Colonic mucosa (tissue), 4 donors: ENCODE measurements around the gene EP300. TPM values are rescaled to one million over a fixed set of nuclear protein-coding genes. Genes with fewer than 3 reads are reported as not detected.

Source experiments
- DNase-seq: peaks from one replicate; pipeline ENCODE4 v3.0.0-alpha.2; 2020
- H3K27ac ChIP-seq: fragments of 200-600 bp; one replicate; pipeline ENCODE4 v1.8.0; 2021
- H3K27me3 ChIP-seq: fragments of 200-600 bp; one replicate; pipeline ENCODE4 v1.8.0; 2021
- H3K36me3 ChIP-seq: fragments of 200-600 bp; one replicate; pipeline ENCODE4 v1.8.0; 2021
- H3K4me1 ChIP-seq: fragments of 200-600 bp; one replicate; pipeline ENCODE4 v1.8.0; 2021; ENCODE audit warnings: mild to moderate bottlenecking
- H3K4me3 ChIP-seq: fragments of 200-600 bp; one replicate; pipeline ENCODE4 v1.8.0; 2021
- H3K9ac ChIP-seq, 2 donors: one replicate each; pipeline ENCODE4 v1.7.0; 2013; ENCODE audit warnings: control low read depth in 2 of 2, low read depth in 2 of 2, low read length in 2 of 2
- H3K9me3 ChIP-seq: fragments of 200-600 bp; one replicate; pipeline ENCODE4 v1.8.0; 2021
- intact Hi-C: fragments of 100-400 bp; cut with DNase I; formaldehyde crosslinking; loops from one replicate; pipeline ENCODE4 v1.14.1; 2022
- total RNA-seq, 2 donors: library from RNA; stranded (reverse); fragmentation: NEBNext Ultra II Directional in 1 of 2; extraction: Animal tissue kit (Norgen Biotek cat#: 25700) in 1 of 2; gene quantifications; one replicate each; pipeline ENCODE4 v1.2.1, GENCODE V29; 2021
- TF ChIP-seq, protein P1 (sequence below): fragments of 200-600 bp; IDR thresholded peaks from one replicate; pipeline ENCODE4 v1.8.0; 2022; ENCODE audit warnings: antibody characterized with exemption, mild to moderate bottlenecking
- donor health status: healthy.
- donor health status: DM: no; HTN: no; CAD: no.
- donor health status: DM: no; HTN: no; CAD: no.

EP300 gene
- total RNA-seq, 2 donors from 2014 or later, result 59.5 to 65.7 TPM

DNA sequence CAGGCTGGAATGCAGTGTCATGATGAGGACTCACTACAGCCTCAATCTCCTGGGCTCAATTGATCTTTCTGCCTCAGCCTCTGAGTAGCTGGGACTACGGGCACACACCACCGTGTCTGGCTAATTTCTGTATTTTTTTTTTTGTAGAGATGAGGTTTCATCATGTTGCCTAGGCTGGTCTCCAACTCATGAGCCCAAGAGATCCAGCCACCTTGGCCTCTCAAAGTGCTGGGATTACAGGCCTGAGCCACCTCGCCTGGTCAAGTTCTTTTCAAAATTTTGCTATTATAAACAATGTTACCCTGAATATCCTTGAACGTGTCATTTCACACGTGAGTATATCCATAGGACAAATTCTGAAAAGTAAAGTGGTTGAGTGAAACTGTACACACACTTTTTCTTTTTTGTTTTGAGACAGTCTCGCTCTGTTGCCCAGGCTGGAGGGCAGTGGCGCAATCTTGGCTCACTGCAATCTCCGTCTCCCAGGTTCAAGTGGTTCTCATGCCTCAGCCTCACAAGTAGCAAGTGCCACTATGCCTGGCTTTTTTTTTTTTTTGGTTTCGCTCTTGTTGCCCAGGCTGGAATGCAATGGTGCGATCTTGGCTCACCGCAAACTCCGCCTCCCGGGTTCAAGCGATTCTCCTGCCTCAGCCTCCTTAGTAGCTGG, 21.6 kb upstream of the EP300 start:
- intact Hi-C loops, result no loop called here
- no peaks in the 10 kb centered on the region for H3K27me3 ChIP-seq
- H3K9me3 ChIP-seq, result no peaks in the 10 kb centered on the region
- no peak overlapping the region for H3K4me3 ChIP-seq
- H3K4me1 ChIP-seq, result no peaks in the 10 kb centered on the region
- no peaks in the 10 kb centered on the region for H3K36me3 ChIP-seq
- H3K27ac ChIP-seq, result no peak overlapping the region
- TF ChIP-seq, protein P1, sequence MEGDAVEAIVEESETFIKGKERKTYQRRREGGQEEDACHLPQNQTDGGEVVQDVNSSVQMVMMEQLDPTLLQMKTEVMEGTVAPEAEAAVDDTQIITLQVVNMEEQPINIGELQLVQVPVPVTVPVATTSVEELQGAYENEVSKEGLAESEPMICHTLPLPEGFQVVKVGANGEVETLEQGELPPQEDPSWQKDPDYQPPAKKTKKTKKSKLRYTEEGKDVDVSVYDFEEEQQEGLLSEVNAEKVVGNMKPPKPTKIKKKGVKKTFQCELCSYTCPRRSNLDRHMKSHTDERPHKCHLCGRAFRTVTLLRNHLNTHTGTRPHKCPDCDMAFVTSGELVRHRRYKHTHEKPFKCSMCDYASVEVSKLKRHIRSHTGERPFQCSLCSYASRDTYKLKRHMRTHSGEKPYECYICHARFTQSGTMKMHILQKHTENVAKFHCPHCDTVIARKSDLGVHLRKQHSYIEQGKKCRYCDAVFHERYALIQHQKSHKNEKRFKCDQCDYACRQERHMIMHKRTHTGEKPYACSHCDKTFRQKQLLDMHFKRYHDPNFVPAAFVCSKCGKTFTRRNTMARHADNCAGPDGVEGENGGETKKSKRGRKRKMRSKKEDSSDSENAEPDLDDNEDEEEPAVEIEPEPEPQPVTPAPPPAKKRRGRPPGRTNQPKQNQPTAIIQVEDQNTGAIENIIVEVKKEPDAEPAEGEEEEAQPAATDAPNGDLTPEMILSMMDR, result no peak
- no peak overlapping the region for H3K9ac ChIP-seq
- no peak for DNase-seq

DNA sequence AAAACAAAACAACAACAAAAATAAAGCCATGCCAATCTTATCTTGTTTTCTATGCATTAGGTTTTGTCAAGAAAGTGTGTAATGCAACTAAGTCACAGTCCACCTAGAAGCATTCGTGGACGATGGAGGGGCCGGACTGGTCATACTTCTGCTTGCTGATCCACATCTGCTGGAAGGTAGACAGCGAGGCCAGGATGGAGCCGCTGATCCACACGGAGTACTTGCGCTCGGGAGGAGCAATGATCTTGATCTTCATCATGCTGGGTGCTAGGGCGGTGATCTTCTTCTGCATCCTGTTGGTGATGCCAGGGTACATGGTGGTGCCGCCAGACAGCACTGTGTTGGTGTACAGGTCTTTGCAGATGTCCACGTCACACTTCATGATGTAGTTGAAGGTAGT, 18.3 kb upstream of the EP300 start:
- Histone ChIP-seq H3K4me1 (no peaks in the 10 kb centered on the region), H3K9ac (no peak overlapping the region), H3K27ac (no peak overlapping the region), H3K9me3 (no peaks in the 10 kb centered on the region), H3K4me3 (no peak overlapping the region), H3K27me3 (no peaks in the 10 kb centered on the region), H3K36me3 (no peaks in the 10 kb centered on the region)
- TF ChIP-seq, protein P1, result no peak
- no peak for DNase-seq
- intact Hi-C loops, result no loop called here

GRCh38 chr22:41074466-41074865, 17.9 kb upstream of the EP300 start:
- Histone ChIP-seq H3K9me3 (no peaks in the 10 kb centered on the region), H3K27me3 (no peaks in the 10 kb centered on the region), H3K4me1 (no peaks in the 10 kb centered on the region), H3K4me3 (no peak overlapping the region), H3K27ac (no peak overlapping the region), H3K36me3 (no peaks in the 10 kb centered on the region), H3K9ac (no peak overlapping the region)
- DNase-seq, result no peak
- TF ChIP-seq, protein P1, result no peak
- intact Hi-C loops, result no loop called here

DNA sequence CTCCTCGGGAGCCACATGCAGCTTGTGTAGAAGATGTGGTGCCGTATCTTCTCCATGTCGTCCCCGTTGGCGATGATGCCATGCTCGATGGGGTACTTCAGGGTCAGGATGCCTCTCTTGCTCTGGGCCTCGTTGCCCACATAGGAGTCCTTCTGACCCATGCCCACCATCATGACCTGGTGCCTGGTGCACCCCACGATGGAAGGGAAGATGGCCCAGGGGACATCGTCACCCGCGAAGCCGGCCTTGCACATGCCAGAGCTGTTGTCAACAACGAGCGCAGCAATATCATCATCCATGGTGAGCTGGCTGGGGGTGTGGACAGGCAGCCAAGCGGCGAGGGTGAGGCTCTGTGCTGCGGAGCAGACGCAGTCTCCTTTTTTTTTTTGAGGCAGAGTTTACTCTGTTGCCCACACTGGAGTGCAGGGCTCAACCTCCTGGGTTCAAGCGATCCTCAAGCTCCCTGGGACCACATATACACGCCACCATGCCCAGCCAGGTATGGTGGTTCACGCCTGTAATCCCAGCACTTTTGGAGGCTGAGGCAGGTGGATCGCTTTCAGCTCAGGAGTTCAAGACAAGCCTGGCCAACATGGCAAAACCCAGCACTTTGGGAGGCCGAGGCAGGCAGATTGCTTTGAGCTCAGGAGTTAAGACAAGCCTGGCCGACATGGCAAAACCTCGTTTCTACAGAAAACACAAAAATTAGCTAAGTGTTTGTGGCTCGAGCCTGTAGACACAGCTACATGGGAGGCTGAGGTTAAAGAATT, 17.3 kb upstream of the EP300 start:
- DNase-seq, result no peak
- Histone ChIP-seq H3K9ac (no peak overlapping the region), H3K4me1 (no peaks in the 10 kb centered on the region), H3K9me3 (no peaks in the 10 kb centered on the region), H3K27ac (no peak overlapping the region), H3K27me3 (no peaks in the 10 kb centered on the region), H3K36me3 (no peaks in the 10 kb centered on the region), H3K4me3 (no peak overlapping the region)
- intact Hi-C loops, result no loop called here
- TF ChIP-seq, protein P1, result no peak

- TF ChIP-seq, protein P1, result no peak
- no peaks in the 10 kb centered on the region for H3K27me3 ChIP-seq
- intact Hi-C loops, result no loop called here
- H3K9me3 ChIP-seq, result no peaks in the 10 kb centered on the region
- no peaks in the 10 kb centered on the region for H3K4me1 ChIP-seq
- no peak overlapping the region for H3K4me3 ChIP-seq
- no peak overlapping the region for H3K9ac ChIP-seq
- no peak overlapping the region for H3K27ac ChIP-seq
- no peak for DNase-seq
- H3K36me3 ChIP-seq, result no peaks in the 10 kb centered on the region
These were observed 16.4 kb upstream of the EP300 start for GRCh38 chr22:41075946-41076345.
